ENCODE results near the gene CMSS1. TPM values are rescaled to one million over a fixed set of nuclear protein-coding genes. Genes with fewer than 3 reads are reported as not detected.

Gene CMSS1
- total RNA-seq, 1 donor from 2014 or later, result 41.1 TPM

DNA sequence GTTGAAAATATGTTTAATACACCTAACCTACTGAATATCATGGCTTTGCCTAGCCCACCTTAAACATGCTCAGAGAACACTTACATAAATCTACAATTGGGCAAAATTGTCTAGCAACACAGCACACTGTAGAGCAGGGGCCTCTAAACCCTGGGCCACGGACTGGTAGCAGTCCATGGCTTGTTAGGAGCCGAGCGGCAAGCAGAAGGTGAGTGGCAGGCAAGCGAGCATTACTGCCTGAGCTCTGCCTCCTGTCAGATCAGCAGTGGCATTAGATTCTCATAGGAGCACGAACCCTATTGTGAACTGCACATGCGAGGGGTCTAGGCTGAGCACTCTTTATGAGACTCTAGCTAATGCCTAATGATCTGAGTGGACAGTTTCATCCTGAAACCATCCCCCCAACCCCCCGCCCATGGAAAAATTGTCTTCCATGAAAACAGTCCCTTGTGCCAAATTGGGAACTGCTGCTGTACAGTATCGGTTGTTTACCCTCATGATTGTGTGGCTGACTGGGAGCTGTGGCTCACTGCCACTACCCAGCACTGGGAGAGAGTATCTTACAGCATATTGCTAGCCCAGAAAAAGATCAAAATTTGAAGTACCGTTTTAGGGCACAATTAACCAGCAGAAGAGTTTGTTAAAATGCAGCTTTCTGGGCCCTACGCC lies 26.1 kb downstream of the CMSS1 start:
- POLR2A ChIA-PET, result interaction anchor here (1.1 kb wide), 1 partner anchor 417 kb away, joined by 3 read pairs; the partner anchor contains the start of gene TBC1D23
- no peaks in the 10 kb centered on the region for H3K27me3 Mint-ChIP-seq
- H3K4me1 Mint-ChIP-seq, result peaks cover 21% of the 10 kb centered on the region
- TF ChIP-seq, protein P1, sequence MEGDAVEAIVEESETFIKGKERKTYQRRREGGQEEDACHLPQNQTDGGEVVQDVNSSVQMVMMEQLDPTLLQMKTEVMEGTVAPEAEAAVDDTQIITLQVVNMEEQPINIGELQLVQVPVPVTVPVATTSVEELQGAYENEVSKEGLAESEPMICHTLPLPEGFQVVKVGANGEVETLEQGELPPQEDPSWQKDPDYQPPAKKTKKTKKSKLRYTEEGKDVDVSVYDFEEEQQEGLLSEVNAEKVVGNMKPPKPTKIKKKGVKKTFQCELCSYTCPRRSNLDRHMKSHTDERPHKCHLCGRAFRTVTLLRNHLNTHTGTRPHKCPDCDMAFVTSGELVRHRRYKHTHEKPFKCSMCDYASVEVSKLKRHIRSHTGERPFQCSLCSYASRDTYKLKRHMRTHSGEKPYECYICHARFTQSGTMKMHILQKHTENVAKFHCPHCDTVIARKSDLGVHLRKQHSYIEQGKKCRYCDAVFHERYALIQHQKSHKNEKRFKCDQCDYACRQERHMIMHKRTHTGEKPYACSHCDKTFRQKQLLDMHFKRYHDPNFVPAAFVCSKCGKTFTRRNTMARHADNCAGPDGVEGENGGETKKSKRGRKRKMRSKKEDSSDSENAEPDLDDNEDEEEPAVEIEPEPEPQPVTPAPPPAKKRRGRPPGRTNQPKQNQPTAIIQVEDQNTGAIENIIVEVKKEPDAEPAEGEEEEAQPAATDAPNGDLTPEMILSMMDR (IDR thresholded peaks at IDR 0.05), result no peak
- intact Hi-C loops (cut with micrococcal nuclease), result loop anchor here (1.0 kb wide), 3 partner anchors 225 to 411 kb away; no protein-coding TSS in a partner anchor
- ATAC-seq (ENCODE audit: low read depth) (no peak), DNase-seq (no peak)
- CTCF ChIA-PET, result interaction anchor here (0.8 to 3.2 kb wide), 18 partner anchors 10 to 747 kb away, joined by 3 to 72 read pairs (median 4); no protein-coding TSS in a partner anchor
- no peak overlapping the region for H3K4me3 Mint-ChIP-seq
- H3K27ac Mint-ChIP-seq, result no peak overlapping the region
- no peaks in the 10 kb centered on the region for H3K9me3 Mint-ChIP-seq
- H3K36me3 Mint-ChIP-seq (ENCODE audit: low read depth), result no peaks in the 10 kb centered on the region

DNA sequence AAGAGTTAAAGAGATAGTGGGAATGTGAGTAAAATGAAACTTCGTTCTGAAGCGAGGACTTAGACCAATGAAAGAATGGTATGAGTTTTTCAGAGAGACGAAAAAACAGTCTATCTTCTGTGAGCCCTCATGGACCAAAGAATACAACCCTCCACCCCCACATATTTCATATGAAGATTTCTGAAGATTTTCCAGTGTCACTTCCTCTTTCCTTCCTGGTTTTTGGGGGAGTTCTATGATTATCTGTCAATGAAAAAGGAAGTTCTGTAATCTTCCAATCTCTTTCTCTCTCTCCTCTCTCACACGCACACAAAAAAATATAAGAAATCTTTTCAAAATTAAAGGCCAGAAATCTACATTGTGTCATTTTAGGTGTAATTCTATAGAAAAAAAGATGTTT lies 27.7 kb downstream of the CMSS1 start:
- Mint-ChIP-seq H3K4me1 (peaks cover 21% of the 10 kb centered on the region), H3K27ac (no peak overlapping the region), H3K36me3 (ENCODE audit: low read depth) (no peaks in the 10 kb centered on the region), H3K4me3 (no peak overlapping the region), H3K9me3 (no peaks in the 10 kb centered on the region), H3K27me3 (no peaks in the 10 kb centered on the region)
- CTCF ChIA-PET, result interaction anchor here (1.1 to 3.2 kb wide), 3 partner anchors 224 to 744 kb away, joined by 4 to 72 read pairs (median 4); no protein-coding TSS in a partner anchor
- intact Hi-C loops (cut with micrococcal nuclease), result no loop called here
- ATAC-seq (ENCODE audit: low read depth), result no peak
- POLR2A ChIA-PET, result interaction anchor here (0.8 kb wide), 1 partner anchor 219 kb away, joined by 7 read pairs; no protein-coding TSS in a partner anchor
- no peak for DNase-seq
- TF ChIP-seq, protein P1 (IDR thresholded peaks at IDR 0.05), result no peak

DNA sequence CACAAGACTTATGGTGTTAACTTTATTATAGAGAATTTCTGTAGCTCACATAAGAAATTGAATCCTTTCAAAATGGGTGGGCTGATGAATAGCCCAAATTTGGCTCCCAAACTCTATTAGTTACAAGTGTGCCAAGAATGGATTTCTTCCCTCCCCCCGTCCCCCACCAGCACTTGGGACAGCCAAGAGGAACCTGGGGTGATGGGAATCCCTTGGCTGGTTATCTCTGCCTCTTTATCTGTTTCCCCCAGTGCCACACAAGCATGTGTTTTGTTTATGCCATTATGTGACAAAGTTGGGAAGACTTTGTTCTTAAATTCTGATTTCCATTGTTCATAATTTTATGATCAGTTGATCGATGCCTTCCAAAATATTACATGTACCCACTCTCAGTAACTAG lies 28.3 kb downstream of the CMSS1 start:
- H3K4me1 Mint-ChIP-seq, result peaks cover 21% of the 10 kb centered on the region
- TF ChIP-seq, protein P1 (IDR thresholded peaks at IDR 0.05), result no peak
- DNase-seq, result no peak
- ChIA-PET POLR2A (no interaction called here), CTCF (interaction anchor here (0.6 to 1.1 kb wide), 3 partner anchors 223 to 408 kb away, joined by 3 to 4 read pairs (median 4); no protein-coding TSS in a partner anchor)
- intact Hi-C loops (cut with micrococcal nuclease), result no loop called here
- no peaks in the 10 kb centered on the region for H3K27me3 Mint-ChIP-seq
- ATAC-seq (ENCODE audit: low read depth), result no peak
- no peak overlapping the region for H3K4me3 Mint-ChIP-seq
- H3K27ac Mint-ChIP-seq, result no peak overlapping the region
- no peaks in the 10 kb centered on the region for H3K9me3 Mint-ChIP-seq
- H3K36me3 Mint-ChIP-seq (ENCODE audit: low read depth), result no peaks in the 10 kb centered on the region

DNA sequence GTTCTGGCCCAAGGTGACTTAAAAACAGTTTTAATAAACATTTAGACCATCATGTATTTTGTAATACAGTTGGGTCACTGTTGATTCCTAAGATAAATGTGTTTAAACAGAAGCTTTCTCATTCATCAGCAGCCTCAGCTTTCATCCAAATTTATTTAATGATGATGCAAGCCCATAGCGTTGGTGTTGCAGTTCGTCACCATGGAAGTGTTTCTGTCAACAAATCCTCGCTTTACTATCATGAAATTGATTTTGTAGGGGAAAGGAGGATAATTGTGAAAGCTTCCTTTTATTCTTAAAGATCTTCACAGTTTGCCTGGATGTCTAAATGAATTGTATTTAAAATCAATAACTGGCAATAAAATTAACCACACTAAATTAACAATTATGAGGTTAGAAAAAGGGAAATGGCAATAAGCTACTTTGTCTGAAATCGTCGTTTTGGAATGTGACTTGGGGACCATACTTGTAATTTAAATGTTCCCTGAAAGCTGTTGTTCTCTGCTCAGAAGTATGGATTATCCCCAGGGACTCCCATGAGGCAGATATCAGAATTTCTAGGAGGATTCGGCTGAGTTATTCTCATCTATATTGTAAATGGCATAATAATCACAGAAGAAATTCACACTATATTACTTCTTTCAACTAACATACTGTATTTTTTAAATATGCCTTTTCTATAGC lies 29.0 kb downstream of the CMSS1 start:
- DNase-seq (no peak), ATAC-seq (ENCODE audit: low read depth) (no peak)
- POLR2A ChIA-PET, result interaction anchor here (0.6 kb wide), 1 partner anchor 217 kb away, joined by 3 read pairs; no protein-coding TSS in a partner anchor
- H3K4me1 Mint-ChIP-seq, result peaks cover 21% of the 10 kb centered on the region
- H3K27me3 Mint-ChIP-seq, result no peaks in the 10 kb centered on the region
- no peak overlapping the region for H3K4me3 Mint-ChIP-seq
- no peaks in the 10 kb centered on the region for H3K9me3 Mint-ChIP-seq
- no peak overlapping the region for H3K27ac Mint-ChIP-seq
- H3K36me3 Mint-ChIP-seq (ENCODE audit: low read depth), result no peaks in the 10 kb centered on the region
- intact Hi-C loops (cut with micrococcal nuclease), result no loop called here
- TF ChIP-seq, protein P1 (IDR thresholded peaks at IDR 0.05), result no peak
- CTCF ChIA-PET, result interaction anchor here (0.6 to 1.1 kb wide), 3 partner anchors 222 to 407 kb away, joined by 3 to 4 read pairs (median 4); no protein-coding TSS in a partner anchor

DNA sequence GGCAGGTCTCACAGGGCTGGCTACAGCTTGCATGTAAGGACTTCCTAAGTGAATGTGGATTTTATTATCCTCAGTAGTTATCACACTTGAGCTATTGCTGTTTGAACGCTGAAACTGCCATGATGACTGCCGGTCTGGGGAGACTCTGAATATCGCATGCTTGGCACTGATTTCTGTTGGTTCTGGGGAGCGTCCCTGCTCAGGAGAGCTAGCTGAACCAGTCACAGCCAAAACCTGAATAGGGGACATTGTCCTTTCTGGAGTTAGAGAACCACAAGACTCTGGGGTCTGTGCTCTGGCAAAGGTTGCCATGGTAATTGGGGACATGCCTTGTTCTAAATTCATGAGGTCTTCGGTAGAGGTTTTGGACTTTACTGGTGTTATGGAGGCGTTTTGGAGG lies 30.8 kb downstream of the CMSS1 start:
- no peak for DNase-seq
- Mint-ChIP-seq H3K4me1 (peaks cover 21% of the 10 kb centered on the region), H3K36me3 (ENCODE audit: low read depth) (no peaks in the 10 kb centered on the region), H3K4me3 (no peak overlapping the region), H3K9me3 (no peaks in the 10 kb centered on the region), H3K27ac (no peak overlapping the region), H3K27me3 (no peaks in the 10 kb centered on the region)
- ATAC-seq (ENCODE audit: low read depth), result no peak
- ChIA-PET CTCF (no interaction called here), POLR2A (no interaction called here)
- intact Hi-C loops (cut with micrococcal nuclease), result no loop called here
- TF ChIP-seq, protein P1 (IDR thresholded peaks at IDR 0.05), result no peak

All from activated B cell treated with CpG ODN at 0.5 μM for 24 hours (primary cell).